GM19372 (cell line): ENCODE results near the gene PABPN1L.

ENCODE experiments used
- ATAC-seq: cut with Tn5 transposase; IDR thresholded peaks from one replicate; pipeline ENCODE4 v1.9.1; 2021; ENCODE audit warnings: mild to moderate bottlenecking, low read depth, moderate library complexity; ENCODE audit not compliant: unreplicated experiment

PABPN1L gene

DNA sequence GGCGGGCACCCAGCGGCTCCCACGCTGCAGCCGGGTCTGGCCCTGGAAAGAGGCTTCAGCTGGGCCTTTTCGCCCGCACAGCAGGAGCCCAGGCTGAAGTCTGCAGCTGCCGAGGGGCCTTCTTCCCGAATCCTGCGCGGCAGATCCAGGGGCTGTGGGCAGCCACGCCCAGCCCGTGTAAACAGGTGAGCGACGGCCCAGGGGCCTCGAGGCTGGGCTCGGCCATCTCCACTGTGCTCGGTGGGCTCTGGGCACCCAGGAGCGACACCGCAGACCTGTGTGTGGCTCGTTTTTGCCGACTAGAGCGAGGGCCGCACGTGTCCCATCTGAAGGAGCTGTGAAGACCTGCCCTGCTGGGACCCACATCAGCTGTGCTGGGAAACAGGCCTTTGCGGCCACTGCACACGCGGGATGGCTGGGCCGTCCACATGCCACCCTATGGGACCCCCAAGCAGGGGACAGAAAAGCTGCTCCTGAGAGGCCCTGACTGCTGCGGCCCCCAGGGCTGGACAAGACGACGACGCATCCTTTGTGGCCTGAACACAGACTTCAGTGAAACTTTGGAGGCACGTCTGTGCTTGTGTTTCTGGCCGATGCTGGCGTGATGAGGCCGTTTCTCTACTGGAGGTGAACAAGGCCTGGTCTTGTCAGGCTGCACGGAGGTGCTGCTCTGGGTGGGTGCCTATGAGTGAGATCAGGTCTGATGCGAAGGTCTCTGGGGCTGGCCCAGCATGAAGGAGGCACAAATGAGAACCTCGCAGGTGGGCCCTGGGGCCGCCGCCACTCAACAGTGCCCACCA, 49.5 kb downstream of the PABPN1L start:
- no peak for ATAC-seq

DNA sequence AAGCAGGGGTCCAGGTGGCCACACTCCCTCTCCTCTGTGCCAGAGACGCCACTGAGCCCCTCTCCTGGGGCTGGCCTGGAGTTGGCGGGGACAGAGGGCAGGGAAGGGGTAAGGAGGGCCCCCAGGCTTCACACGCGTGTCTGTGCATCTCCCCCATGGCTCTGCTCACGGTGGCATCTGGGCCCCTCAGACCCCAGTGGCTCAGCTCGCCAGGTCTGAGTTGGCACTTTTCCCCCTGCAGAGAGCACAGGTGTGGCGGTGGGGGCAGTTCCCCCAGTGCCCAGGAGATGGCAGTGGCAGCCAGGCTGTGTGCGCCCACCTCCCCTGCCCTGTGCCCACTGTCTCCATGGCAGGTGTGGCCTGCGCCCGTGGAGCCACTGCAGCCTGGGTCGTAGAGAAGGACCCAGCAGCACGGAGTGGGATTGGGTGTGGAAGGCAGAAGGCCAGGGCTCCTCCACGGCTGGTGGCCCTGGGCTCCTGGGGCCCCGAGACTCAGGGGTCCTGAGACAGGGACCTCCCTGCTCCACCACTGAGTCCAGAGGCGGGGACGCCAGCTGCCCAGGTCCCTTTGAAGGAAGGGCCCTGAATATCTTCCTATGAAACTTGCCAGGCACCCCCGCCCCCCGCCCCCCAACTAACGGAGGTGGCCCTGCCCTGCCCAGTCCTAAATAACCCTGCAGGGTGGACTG, 50.4 kb downstream of the PABPN1L start:
- ATAC-seq = no peak

DNA sequence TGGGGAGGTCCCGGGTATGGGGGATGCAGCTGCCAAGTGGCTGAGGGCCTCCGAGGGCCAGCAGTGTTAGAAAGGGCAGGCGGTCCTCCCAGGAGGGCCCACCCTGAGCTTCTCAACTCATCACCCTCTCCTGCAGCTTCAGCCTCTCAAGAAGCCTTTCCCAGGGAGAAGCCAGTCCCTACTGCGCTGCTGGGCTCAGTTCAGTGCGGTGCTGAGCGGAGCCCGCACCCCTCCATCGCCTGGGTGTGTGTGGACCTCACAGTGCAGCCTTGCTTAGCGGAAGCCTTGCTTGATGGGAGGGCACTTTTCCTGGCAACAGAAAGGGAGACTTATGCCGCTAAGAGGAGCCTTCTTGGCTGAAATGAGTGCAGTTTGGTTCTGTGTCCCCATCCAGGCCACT, 51.2 kb downstream of the PABPN1L start:
- no peak for ATAC-seq

DNA sequence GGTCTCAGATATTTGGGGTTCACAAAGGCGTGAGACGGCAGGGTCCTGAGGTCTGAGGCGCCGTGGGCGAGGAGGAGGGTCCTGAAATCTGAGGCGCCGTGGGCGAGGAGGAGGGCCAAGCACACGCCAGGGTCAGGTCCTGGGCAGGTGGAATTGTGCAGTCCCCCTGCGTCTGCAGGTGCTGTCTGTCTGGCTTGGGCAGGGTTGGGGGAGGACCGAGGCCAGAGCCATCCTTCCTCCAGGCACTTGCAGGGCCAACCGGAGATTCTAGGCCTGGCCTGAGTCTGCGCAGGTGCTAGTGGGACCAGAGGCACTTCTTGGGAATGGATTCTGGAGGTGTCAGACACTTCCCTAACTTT, 52.3 kb downstream of the PABPN1L start:
- no peak for ATAC-seq
